22Rv1 (cell line): ENCODE results near the gene NDUFS8.

Experiments
- ZFX ChIP-seq: fragments of 450-650 bp; IDR thresholded peaks from 2 replicates; pipeline ENCODE4 v1.6.1; 2017; ENCODE audit warnings: antibody characterized with exemption, borderline replicate concordance
- TF ChIP-seq, protein P1 (sequence below): fragments of 450-650 bp; IDR thresholded peaks from 2 replicates; pipeline ENCODE4 v1.5.1; 2017; ENCODE audit warnings: mild to moderate bottlenecking

GRCh38 chr11:68036141-68036716 is 5.7 kb downstream of the NDUFS8 start:
- TF ChIP-seq, protein P1, sequence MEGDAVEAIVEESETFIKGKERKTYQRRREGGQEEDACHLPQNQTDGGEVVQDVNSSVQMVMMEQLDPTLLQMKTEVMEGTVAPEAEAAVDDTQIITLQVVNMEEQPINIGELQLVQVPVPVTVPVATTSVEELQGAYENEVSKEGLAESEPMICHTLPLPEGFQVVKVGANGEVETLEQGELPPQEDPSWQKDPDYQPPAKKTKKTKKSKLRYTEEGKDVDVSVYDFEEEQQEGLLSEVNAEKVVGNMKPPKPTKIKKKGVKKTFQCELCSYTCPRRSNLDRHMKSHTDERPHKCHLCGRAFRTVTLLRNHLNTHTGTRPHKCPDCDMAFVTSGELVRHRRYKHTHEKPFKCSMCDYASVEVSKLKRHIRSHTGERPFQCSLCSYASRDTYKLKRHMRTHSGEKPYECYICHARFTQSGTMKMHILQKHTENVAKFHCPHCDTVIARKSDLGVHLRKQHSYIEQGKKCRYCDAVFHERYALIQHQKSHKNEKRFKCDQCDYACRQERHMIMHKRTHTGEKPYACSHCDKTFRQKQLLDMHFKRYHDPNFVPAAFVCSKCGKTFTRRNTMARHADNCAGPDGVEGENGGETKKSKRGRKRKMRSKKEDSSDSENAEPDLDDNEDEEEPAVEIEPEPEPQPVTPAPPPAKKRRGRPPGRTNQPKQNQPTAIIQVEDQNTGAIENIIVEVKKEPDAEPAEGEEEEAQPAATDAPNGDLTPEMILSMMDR, result no peak
- no peak for TF ChIP-seq ZFX
